GM12878 (cell line): ENCODE measurements around the gene TAF4. TPM values are rescaled to one million over a fixed set of nuclear protein-coding genes. Genes with fewer than 3 reads are reported as not detected.

Experiments
- ATAC-seq: fragments of 200-7000 bp; cut with Tn5 transposase; 3 replicates; pipeline ENCODE4 v1.9.1; 2020; ENCODE audit warnings: mild to moderate bottlenecking, moderate library complexity
- BruUV-seq: library from RNA; stranded (reverse); fragments of 400-500 nt; replicated peaks from 2 replicates; lab custom pipeline; 2021; lab: Mats Ljungman, UMichigan
- CTCF ChIA-PET: fragments of 300-600 bp; sonication (Branson Sonifier 250); formaldehyde crosslinking; extraction: SDS; loops from one replicate; lab custom pipeline; 2021; ENCODE audit warnings: inconsistent platforms; lab: Yijun Ruan, JAX
- POLR2A ChIA-PET: fragments of 350-600 bp; formaldehyde crosslinking; extraction: SDS; loops from one replicate; lab custom pipeline; 2021; ENCODE audit warnings: inconsistent platforms; lab: Charles Lee
- RAD21 ChIA-PET: fragments of 300-600 bp; sonication (Branson Sonifier 250); formaldehyde crosslinking; loops from one replicate; lab custom pipeline; 2023; ENCODE audit warnings: antibody characterized with exemption; ENCODE audit not compliant: unreplicated experiment; lab: Charles Lee
- SMC1A ChIA-PET: fragments of 300-600 bp; sonication (Branson Sonifier 250); formaldehyde crosslinking; loops from one replicate; lab custom pipeline; 2023; ENCODE audit not compliant: unreplicated experiment, uncharacterized antibody; lab: Charles Lee
- DNase-seq: peaks from one replicate; pipeline ENCODE4 v3.0.0-alpha.2; 2011; ENCODE audit warnings: low read depth, low spot score
- FAIRE-seq: peaks from 3 replicates; lab custom pipeline; 2011; peaks lifted over from hg19 to GRCh38; lab: Jason Lieb, UNC
- H2AFZ ChIP-seq: 2 replicates; pipeline ENCODE4 v1.6.0; 2011; ENCODE audit warnings: low read depth, low read length, control low read depth; ENCODE audit not compliant: control insufficient read depth
- H3K27ac ChIP-seq: 2 replicates; pipeline ENCODE4 v1.5.1; 2011; ENCODE audit warnings: control low read depth; ENCODE audit not compliant: control insufficient read depth, insufficient read depth
- H3K27me3 ChIP-seq, 2 experiments: replicated peaks in 1 of 2; 2 replicates each; pipeline versions ENCODE4 v1.6.0 to v1.6.1; 2011; ENCODE audit warnings: low read length in 1 of 2; ENCODE audit not compliant: control insufficient read depth in 2 of 2, insufficient read depth in 2 of 2
- H3K36me3 ChIP-seq, 2 experiments: 2 replicates each; pipeline ENCODE4 v1.5.1; 2011; ENCODE audit warnings: low read length in 1 of 2; ENCODE audit not compliant: control insufficient read depth in 2 of 2, insufficient read depth in 2 of 2
- H3K4me1 ChIP-seq: 2 replicates; pipeline ENCODE4 v1.6.1; 2011; ENCODE audit warnings: mild to moderate bottlenecking, low read length, moderate library complexity, mixed read lengths; ENCODE audit not compliant: control insufficient read depth, insufficient read depth
- H3K4me2 ChIP-seq: 2 replicates; pipeline ENCODE4 v1.6.0; 2011; ENCODE audit warnings: control low read depth; ENCODE audit not compliant: control insufficient read depth, insufficient read depth
- H3K4me3 ChIP-seq: fragments of 200-600 bp; sonication (generic); 2 replicates; pipeline ENCODE4 v1.5.1; 2016
- H3K79me2 ChIP-seq: 2 replicates; pipeline ENCODE4 v1.6.0; 2011; ENCODE audit warnings: low read length; ENCODE audit not compliant: control insufficient read depth, insufficient read depth
- H3K9ac ChIP-seq: 2 replicates; pipeline ENCODE4 v1.8.0; 2011; ENCODE audit warnings: low read length, control low read depth, mixed read lengths; ENCODE audit not compliant: control insufficient read depth, insufficient read depth
- H3K9me3 ChIP-seq: replicated peaks from 3 replicates; pipeline ENCODE4 v1.5.1; 2011; ENCODE audit warnings: mild to moderate bottlenecking, low read length; ENCODE audit not compliant: control insufficient read depth, insufficient read depth
- H4K20me1 ChIP-seq: 2 replicates; pipeline ENCODE4 v1.6.0; 2011; ENCODE audit not compliant: control insufficient read depth, insufficient read depth
- BCL3 ChIP-seq: IDR thresholded peaks from 2 replicates; pipeline ENCODE4 v1.6.1; 2011; ENCODE audit warnings: borderline replicate concordance, low read depth, mild to moderate bottlenecking, moderate library complexity, low read length; ENCODE audit not compliant: insufficient read depth, poor library complexity, severe bottlenecking
- CHD1 ChIP-seq: IDR thresholded peaks from 2 replicates; pipeline ENCODE4 v1.6.1; 2012; ENCODE audit warnings: low read depth, low read length, improper control_type of control experiment
- CUX1 ChIP-seq: IDR thresholded peaks from 2 replicates; pipeline ENCODE4 v1.6.1; 2012; ENCODE audit warnings: improper control_type of control experiment, low read depth, low read length; ENCODE audit not compliant: insufficient replicate concordance
- MLLT1 ChIP-seq: fragments of 450-650 bp; IDR thresholded peaks from 2 replicates; pipeline ENCODE4 v1.6.1; 2016; ENCODE audit warnings: mild to moderate bottlenecking
- NFXL1 ChIP-seq: fragments of 450-650 bp; IDR thresholded peaks from 2 replicates; pipeline ENCODE4 v1.6.1; 2017; ENCODE audit warnings: antibody characterized with exemption, mild to moderate bottlenecking, borderline replicate concordance
- RELB ChIP-seq: fragments of 450-650 bp; IDR thresholded peaks from 2 replicates; pipeline ENCODE4 v1.6.1; 2017; ENCODE audit warnings: low read depth, mild to moderate bottlenecking, moderate library complexity
- RFX5 ChIP-seq: IDR thresholded peaks from 2 replicates; pipeline ENCODE4 v1.6.1; 2011; ENCODE audit warnings: low read depth, low read length, improper control_type of control experiment
- SMAD1 ChIP-seq: fragments of 450-650 bp; IDR thresholded peaks from 2 replicates; pipeline ENCODE4 v1.6.1; 2018; ENCODE audit warnings: mild to moderate bottlenecking, low read depth; ENCODE audit not compliant: partially characterized antibody
- SMARCA5 ChIP-seq: fragments of 450-650 bp; IDR thresholded peaks from 2 replicates; pipeline ENCODE4 v1.6.1; 2017; ENCODE audit warnings: mild to moderate bottlenecking
- SREBF2 ChIP-seq: IDR thresholded peaks from 2 replicates; pipeline ENCODE4 v1.6.1; 2012; ENCODE audit warnings: mild to moderate bottlenecking, low read length
- STAT1 ChIP-seq: fragments of 450-650 bp; conservative IDR thresholded peaks from 2 replicates; pipeline ENCODE4 v1.6.1; 2014; ENCODE audit warnings: antibody characterized with exemption, mild to moderate bottlenecking
- TBL1XR1 ChIP-seq: IDR thresholded peaks from 2 replicates; pipeline ENCODE4 v1.6.1; 2012; ENCODE audit warnings: low read depth, low read length, improper control_type of control experiment
- ZNF274 ChIP-seq: IDR thresholded peaks from one replicate; pipeline ENCODE4 v1.8.0; 2011; ENCODE audit not compliant: insufficient read length, insufficient read depth
- ZZZ3 ChIP-seq: IDR thresholded peaks from 2 replicates; pipeline ENCODE4 v1.6.1; 2011; ENCODE audit warnings: low read depth; ENCODE audit not compliant: control insufficient read depth, insufficient read length
- WGBS: methylation state at CpG from one replicate; pipeline ENCODE4 v1.1.6; 2016; ENCODE audit warnings: low lambda C conversion rate; ENCODE audit not compliant: insufficient replicate concordance, insufficient coverage; ENCODE audit errors: missing lambda C conversion rate; 5-methylcytosine and 5-hydroxymethylcytosine counted together
- in situ Hi-C: fragments of 300-500 bp; cut with MboI; formaldehyde crosslinking; loops from 9 replicates; pipeline ENCODE4 v1.14.3; 2018; ENCODE audit warnings: mixed read lengths
- intact Hi-C: fragments of 100-400 bp; cut with micrococcal nuclease; formaldehyde crosslinking; loops from one replicate; pipeline ENCODE4 v1.14.2; 2022; ENCODE audit not compliant: unreplicated experiment
- polyA plus RNA-seq, 11 experiments: library from polyadenylated mRNA; depleted of rRNA in 4 of 11; unstranded in 6 of 11; stranded (reverse) in 5 of 11; fragments of >200 nt; fragmentation: Nextera tagmentation in 4 of 11; fragmentation: Illumina TruSeq in 1 of 11; extraction: Ambion mirVana in 4 of 11; extraction: Trizol in 1 of 11; gene quantifications; 1 replicate in 1 of 11; 2 replicates in 10 of 11; pipeline versions ENCODE4 v1.2.1 to v1.2.3, GENCODE V29; 2011 to 2016; ENCODE audit warnings: inconsistent platforms in 2 of 11, missing spikeins in 2 of 11, low read depth in 1 of 11
- total RNA-seq, 4 experiments: library from RNA; depleted of rRNA in 3 of 4; stranded (reverse); fragments of >200 nt in 3 of 4; fragmentation: Illumina TruSeq in 1 of 4; extraction: Trizol in 1 of 4; gene quantifications; 2 replicates each; pipeline versions ENCODE4 v1.2.1 to v1.2.3, GENCODE V29; 2013 to 2021

TAF4 gene
- total and polyA plus RNA-seq, 10 of the 15 experiments (the other 5 are each of a cell fraction or from before 2014, with no cell fraction given), result 0.39 to 16.9 (median 3.4) TPM

- ChIA-PET POLR2A (no interaction called here), RAD21 (no interaction called here), CTCF (no interaction called here), SMC1A (no interaction called here)
- Histone ChIP-seq H3K79me2 (no peaks in the 10 kb centered on the region), H3K4me2 (no peak overlapping the region), H3K9ac (no peak overlapping the region), H3K27ac (no peak overlapping the region), H3K4me3 (no peak overlapping the region), H3K4me1 (no peaks in the 10 kb centered on the region), H2AFZ (no peak overlapping the region), H3K36me3 (peaks cover 8 to 14% of the 10 kb centered on the region in 2 experiments), H3K9me3 (no peaks in the 10 kb centered on the region), H3K27me3 (no peaks in the 10 kb centered on the region), H4K20me1 (no peaks in the 10 kb centered on the region)
- intact Hi-C loops, result no loop called here
- 98% methylated on average over 23 of the region's 45 CpGs for WGBS
- no peak for FAIRE-seq
- ATAC-seq, result no peak
- no TSS peak for BruUV-seq
- no peak for DNase-seq
- in situ Hi-C loops, result no loop called here
- TF ChIP-seq CUX1 (no peak), BCL3 (no peak), RFX5 (no peak), NFXL1 (no peak), SMARCA5 (no peak), ZNF274 (no peak), CHD1 (no peak), ZZZ3 (no peak), MLLT1 (no peak), TBL1XR1 (no peak), SMAD1 (no peak), STAT1 (no peak), SREBF2 (no peak), RELB (no peak)
Observed at GRCh38 chr20:61976644-61977418, 88.8 kb downstream of the TAF4 start.
